GM12874 (cell line): ENCODE results near the gene XPNPEP1.

Experiments used
- TF ChIP-seq, protein P1 (sequence below): IDR thresholded peaks from 2 replicates; pipeline ENCODE4 v1.5.1; 2011; ENCODE audit warnings: low read depth, mild to moderate bottlenecking, control low read depth, low read length, moderate library complexity; ENCODE audit not compliant: insufficient read depth

Gene XPNPEP1

DNA sequence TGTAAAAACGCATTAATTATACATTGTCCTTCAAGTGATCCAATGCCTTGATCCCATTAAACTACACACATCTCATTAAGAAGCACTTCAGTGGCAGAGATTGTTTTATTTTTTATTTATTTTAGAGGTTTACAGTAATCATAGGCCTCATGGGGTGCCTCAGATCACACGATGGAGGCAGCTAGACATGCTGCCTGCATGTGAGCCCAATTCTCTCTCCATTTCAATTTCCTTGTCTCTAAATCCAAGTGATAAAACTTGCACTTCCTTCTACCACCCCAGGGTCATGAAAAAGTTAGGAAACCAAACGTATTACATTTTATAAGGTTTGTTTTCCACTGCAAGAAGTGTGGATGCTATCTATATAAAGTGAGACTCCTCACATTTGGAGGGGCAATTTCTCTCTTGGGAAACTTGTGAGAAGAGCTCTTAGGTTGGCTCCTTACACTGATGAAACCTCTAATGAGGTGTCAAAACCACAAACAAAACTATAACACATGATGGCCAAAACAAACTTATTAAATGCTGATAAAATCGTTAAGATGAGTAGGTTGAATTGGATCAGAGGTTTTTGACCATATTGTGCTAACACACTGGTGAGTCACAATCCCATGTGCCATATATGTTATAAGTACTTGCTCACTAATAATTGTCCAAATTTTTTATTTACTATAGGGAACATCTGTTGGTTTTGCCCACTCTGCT is 22.3 kb upstream of the XPNPEP1 start:
- TF ChIP-seq, protein P1, sequence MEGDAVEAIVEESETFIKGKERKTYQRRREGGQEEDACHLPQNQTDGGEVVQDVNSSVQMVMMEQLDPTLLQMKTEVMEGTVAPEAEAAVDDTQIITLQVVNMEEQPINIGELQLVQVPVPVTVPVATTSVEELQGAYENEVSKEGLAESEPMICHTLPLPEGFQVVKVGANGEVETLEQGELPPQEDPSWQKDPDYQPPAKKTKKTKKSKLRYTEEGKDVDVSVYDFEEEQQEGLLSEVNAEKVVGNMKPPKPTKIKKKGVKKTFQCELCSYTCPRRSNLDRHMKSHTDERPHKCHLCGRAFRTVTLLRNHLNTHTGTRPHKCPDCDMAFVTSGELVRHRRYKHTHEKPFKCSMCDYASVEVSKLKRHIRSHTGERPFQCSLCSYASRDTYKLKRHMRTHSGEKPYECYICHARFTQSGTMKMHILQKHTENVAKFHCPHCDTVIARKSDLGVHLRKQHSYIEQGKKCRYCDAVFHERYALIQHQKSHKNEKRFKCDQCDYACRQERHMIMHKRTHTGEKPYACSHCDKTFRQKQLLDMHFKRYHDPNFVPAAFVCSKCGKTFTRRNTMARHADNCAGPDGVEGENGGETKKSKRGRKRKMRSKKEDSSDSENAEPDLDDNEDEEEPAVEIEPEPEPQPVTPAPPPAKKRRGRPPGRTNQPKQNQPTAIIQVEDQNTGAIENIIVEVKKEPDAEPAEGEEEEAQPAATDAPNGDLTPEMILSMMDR: no peak

- TF ChIP-seq, protein P1: no peak
These were observed 21.3 kb upstream of the XPNPEP1 start for GRCh38 chr10:109944613-109945012.

DNA sequence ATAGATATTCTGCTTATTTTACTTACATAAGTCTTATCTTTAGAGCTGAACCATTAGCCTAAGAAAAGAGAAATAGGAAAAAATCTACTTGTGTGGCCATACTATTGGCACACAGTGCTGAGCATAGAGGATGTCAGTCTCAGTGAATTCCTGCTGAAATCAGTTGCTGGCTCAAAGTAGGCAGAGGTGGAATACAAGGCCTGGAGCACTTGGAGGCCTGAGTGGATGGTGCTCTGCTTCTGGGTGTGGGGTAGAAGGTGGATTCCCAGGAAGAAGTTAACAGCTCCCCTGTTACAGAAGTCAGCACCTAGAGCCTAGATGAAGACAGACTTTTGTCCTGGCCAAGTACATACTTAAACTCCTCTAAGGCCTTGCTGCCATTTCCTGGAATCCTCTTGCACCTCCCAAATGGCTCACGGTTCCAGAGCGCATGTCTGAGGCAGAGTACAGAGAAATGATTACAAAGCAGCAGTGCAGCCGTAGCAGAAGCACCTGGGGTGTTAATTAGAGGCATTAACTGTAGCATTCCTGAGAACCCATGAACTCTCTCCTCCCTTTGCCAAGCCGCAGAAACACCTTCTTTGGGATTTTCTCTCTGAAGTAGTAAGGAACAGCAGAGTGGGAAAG is 18.0 kb upstream of the XPNPEP1 start:
- TF ChIP-seq, protein P1: no peak

DNA sequence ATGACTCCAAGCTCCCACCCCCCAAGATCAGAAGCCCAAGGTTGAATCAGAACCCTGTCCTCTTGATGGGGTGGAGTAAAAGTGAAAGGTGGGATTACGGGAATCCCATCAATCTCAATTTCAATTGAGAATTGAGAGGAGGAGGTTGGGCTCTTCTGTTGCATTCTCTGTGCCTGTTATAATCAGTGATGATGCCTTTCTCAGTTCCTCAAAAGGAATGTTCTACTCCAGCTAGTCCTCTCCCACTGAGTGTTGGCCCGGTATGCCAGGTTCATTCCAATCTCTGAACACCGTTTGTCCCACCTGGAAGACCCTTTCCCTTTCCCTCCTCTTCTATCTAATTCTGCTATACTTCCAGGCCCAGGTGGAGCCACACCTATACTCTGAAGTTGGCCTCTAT is 17.2 kb upstream of the XPNPEP1 start:
- TF ChIP-seq, protein P1: no peak

GRCh38 chr10:109940117-109940516 is 16.8 kb upstream of the XPNPEP1 start:
- TF ChIP-seq, protein P1: no peak

- TF ChIP-seq, protein P1: no peak
These were observed 16.1 kb upstream of the XPNPEP1 start for GRCh38 chr10:109939315-109939961.

- TF ChIP-seq, protein P1: no peak
These were observed 14.3 kb upstream of the XPNPEP1 start for GRCh38 chr10:109937460-109938065.
